Neural crest cell (in vitro differentiated cells): ENCODE results near the gene CPA1. TPM values are rescaled to one million over a fixed set of nuclear protein-coding genes. Genes with fewer than 3 reads are reported as not detected.
A peak's percentile ranks its signal among the peaks of the same experiment; 100 is the strongest.

Experiments used
- DNase-seq: peaks from one replicate; pipeline ENCODE4 v3.0.0; 2021; ENCODE audit warnings: low read depth, mixed read lengths, low spot score
- H3K27ac Mint-ChIP-seq: one replicate; pipeline ENCODE4 v1.8.0; 2021; ENCODE audit warnings: mild to moderate bottlenecking, mixed read lengths; ENCODE audit not compliant: unreplicated experiment
- H3K27me3 Mint-ChIP-seq: 2 replicates; pipeline ENCODE4 v1.8.0; 2021; ENCODE audit warnings: low read depth, mild to moderate bottlenecking, mixed read lengths
- H3K36me3 Mint-ChIP-seq: 2 replicates; pipeline ENCODE4 v1.8.0; 2021; ENCODE audit warnings: low read depth, mild to moderate bottlenecking, mixed read lengths
- H3K4me1 Mint-ChIP-seq: 2 replicates; pipeline ENCODE4 v1.8.0; 2021; ENCODE audit warnings: mixed read lengths
- H3K4me3 Mint-ChIP-seq: one replicate; pipeline ENCODE4 v1.8.0; 2021; ENCODE audit warnings: mild to moderate bottlenecking, mixed read lengths
- H3K9me3 Mint-ChIP-seq: 2 replicates; pipeline ENCODE4 v1.8.0; 2021; ENCODE audit warnings: mixed read lengths
- CTCF ChIP-seq: fragments of 200-600 bp; sonication (generic); conservative IDR thresholded peaks from 2 replicates; pipeline ENCODE4 v1.5.0; 2021; ENCODE audit warnings: antibody characterized with exemption, mild to moderate bottlenecking
- total RNA-seq: library from RNA; stranded (reverse); gene quantifications from 2 replicates; pipeline ENCODE4 v1.2.1, GENCODE V29; 2021

CPA1 gene
- total RNA-seq, 1 donor from 2014 or later = not detected

DNA sequence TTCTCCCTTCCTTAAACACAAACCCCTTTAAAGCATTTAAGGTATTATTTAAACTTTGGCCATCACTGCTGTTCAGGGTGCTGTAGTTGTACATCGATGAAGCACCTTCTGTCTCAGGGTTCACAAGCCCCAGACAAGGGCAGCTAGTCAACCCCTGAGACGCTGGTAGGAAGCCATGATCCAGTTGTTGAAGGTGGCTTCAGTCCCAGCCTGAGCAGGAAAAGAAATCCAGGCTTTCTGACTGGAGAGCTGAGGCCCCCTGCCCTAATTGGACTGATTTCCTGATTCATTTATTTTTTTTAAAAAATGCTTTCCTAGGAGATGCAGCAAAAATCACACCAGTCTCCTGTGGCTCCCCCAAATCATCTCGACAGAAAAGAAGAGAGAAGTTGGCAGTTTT lies 15.8 kb downstream of the CPA1 start:
- Mint-ChIP-seq H3K36me3 (peaks cover 9% of the 10 kb centered on the region), H3K4me1 (peaks cover 46% of the 10 kb centered on the region), H3K4me3 (no peak overlapping the region), H3K9me3 (no peaks in the 10 kb centered on the region), H3K27me3 (no peaks in the 10 kb centered on the region), H3K27ac (peak overlapping the region; percentile 86)
- no peak for DNase-seq
- TF ChIP-seq CTCF = no peak

GRCh38 chr7:130397051-130397757 lies 16.9 kb downstream of the CPA1 start:
- no peak for DNase-seq
- no peak overlapping the region for H3K4me3 Mint-ChIP-seq
- H3K27ac Mint-ChIP-seq = no peak overlapping the region
- H3K9me3 Mint-ChIP-seq = no peaks in the 10 kb centered on the region
- peaks cover 45% of the 10 kb centered on the region for H3K4me1 Mint-ChIP-seq
- no peaks in the 10 kb centered on the region for H3K27me3 Mint-ChIP-seq
- H3K36me3 Mint-ChIP-seq = peaks cover 9% of the 10 kb centered on the region
- no peak for TF ChIP-seq CTCF

DNA sequence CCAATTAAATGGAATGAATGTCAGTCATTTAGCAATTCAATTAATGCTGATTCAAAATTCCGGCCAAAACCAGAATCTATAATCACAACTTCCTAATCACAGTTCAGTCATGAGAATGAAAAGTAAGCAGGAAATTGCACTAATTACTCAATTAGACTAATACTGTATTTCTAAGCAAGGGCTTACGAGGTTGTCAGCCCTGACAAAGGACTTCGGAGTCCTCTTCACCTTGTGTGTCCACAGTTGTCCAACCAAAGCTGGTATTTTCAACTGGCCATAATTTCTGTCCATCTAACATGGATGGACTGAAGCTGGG lies 17.4 kb downstream of the CPA1 start:
- Mint-ChIP-seq H3K36me3 (peaks cover 13% of the 10 kb centered on the region), H3K27ac (no peak overlapping the region), H3K9me3 (no peaks in the 10 kb centered on the region), H3K4me1 (peaks cover 41% of the 10 kb centered on the region), H3K27me3 (no peaks in the 10 kb centered on the region), H3K4me3 (no peak overlapping the region)
- no peak for DNase-seq
- no peak for TF ChIP-seq CTCF

- Mint-ChIP-seq H3K4me1 (peaks cover 36% of the 10 kb centered on the region), H3K27ac (no peak overlapping the region), H3K27me3 (no peaks in the 10 kb centered on the region), H3K36me3 (peaks cover 15% of the 10 kb centered on the region), H3K9me3 (no peaks in the 10 kb centered on the region), H3K4me3 (no peak overlapping the region)
- no peak for TF ChIP-seq CTCF
- no peak for DNase-seq
These were observed 18.3 kb downstream of the CPA1 start for GRCh38 chr7:130398526-130399090.

- H3K36me3 Mint-ChIP-seq = peaks cover 12% of the 10 kb centered on the region
- H3K4me1 Mint-ChIP-seq = peaks cover 24% of the 10 kb centered on the region
- no peaks in the 10 kb centered on the region for H3K9me3 Mint-ChIP-seq
- H3K4me3 Mint-ChIP-seq = no peak overlapping the region
- no peak for DNase-seq
- no peak for TF ChIP-seq CTCF
- H3K27me3 Mint-ChIP-seq = no peaks in the 10 kb centered on the region
- H3K27ac Mint-ChIP-seq = no peak overlapping the region
These were observed 19.9 kb downstream of the CPA1 start for GRCh38 chr7:130400120-130400572.
